IMR-90 (cell line): ENCODE data around the gene USP31. TPM values are rescaled to one million over a fixed set of nuclear protein-coding genes. Genes with fewer than 3 reads are reported as not detected.

Source experiments
- ATAC-seq: fragments of 200-7000 bp; cut with Tn5 transposase; 2 replicates; pipeline ENCODE4 v1.9.1; 2020; ENCODE audit warnings: low read depth, mild to moderate bottlenecking, moderate library complexity
- BruUV-seq: library from RNA; stranded (reverse); fragments of 400-500 nt; replicated peaks from 2 replicates; lab custom pipeline; 2021; lab: Mats Ljungman, UMichigan
- CTCF ChIA-PET: fragments of 300-600 bp; formaldehyde crosslinking; extraction: SDS; loops from one replicate; lab custom pipeline; 2021; ENCODE audit warnings: antibody characterized with exemption; lab: Yijun Ruan, JAX
- POLR2A ChIA-PET: fragments of 300-600 bp; sonication (Branson Sonifier 250); formaldehyde crosslinking; loops from one replicate; lab custom pipeline; 2022; ENCODE audit warnings: antibody characterized with exemption; ENCODE audit not compliant: unreplicated experiment; lab: Charles Lee
- DNase-seq: peaks from one replicate; pipeline ENCODE4 v3.0.0; 2013
- H2AFZ ChIP-seq: replicated peaks from 2 replicates; pipeline ENCODE3; 2013; ENCODE audit warnings: low read length, mild to moderate bottlenecking; ENCODE audit not compliant: poor library complexity
- H2AK5ac ChIP-seq: 2 replicates; pipeline ENCODE4 v1.6.1; 2013; ENCODE audit warnings: low read depth, low read length, inconsistent platforms
- H2AK9ac ChIP-seq: replicated peaks from 2 replicates; pipeline ENCODE3; 2013; ENCODE audit warnings: mild to moderate bottlenecking, low read depth, low read length, moderate library complexity; ENCODE audit not compliant: poor library complexity
- H2BK120ac ChIP-seq: 2 replicates; pipeline ENCODE4 v1.6.1; 2013; ENCODE audit warnings: low read depth, low read length, inconsistent platforms
- H2BK15ac ChIP-seq: 3 replicates; pipeline ENCODE4 v1.6.1; 2013; ENCODE audit warnings: low read depth, low read length, inconsistent platforms
- H2BK20ac ChIP-seq: 2 replicates; pipeline ENCODE4 v1.6.1; 2013; ENCODE audit warnings: low read depth, mild to moderate bottlenecking, inconsistent platforms, low read length, moderate library complexity
- H2BK5ac ChIP-seq: 2 replicates; pipeline ENCODE4 v1.6.1; 2013; ENCODE audit warnings: mild to moderate bottlenecking, low read depth, low read length, inconsistent platforms; ENCODE audit not compliant: poor library complexity, severe bottlenecking
- H3K14ac ChIP-seq: replicated peaks from 2 replicates; pipeline ENCODE4 v1.6.1; 2013; ENCODE audit warnings: low read depth, low read length, inconsistent platforms
- H3K18ac ChIP-seq: 2 replicates; pipeline ENCODE4 v1.6.1; 2013; ENCODE audit warnings: low read depth, low read length, control low read depth
- H3K23ac ChIP-seq: 2 replicates; pipeline ENCODE4 v1.6.1; 2013; ENCODE audit warnings: low read depth, low read length, inconsistent platforms
- H3K27ac ChIP-seq: 2 replicates; pipeline ENCODE4 v1.5.1; 2013; ENCODE audit warnings: mild to moderate bottlenecking, control low read depth, low read length; ENCODE audit not compliant: insufficient read depth
- H3K27me3 ChIP-seq: 2 replicates; pipeline ENCODE4 v1.6.1; 2013; ENCODE audit warnings: low read length; ENCODE audit not compliant: control insufficient read depth, insufficient read depth
- H3K36me3 ChIP-seq: 2 replicates; pipeline ENCODE4 v1.6.1; 2013; ENCODE audit warnings: low read length, mixed read lengths; ENCODE audit not compliant: control insufficient read depth, insufficient read depth
- H3K4ac ChIP-seq: 2 replicates; pipeline ENCODE4 v1.6.1; 2013; ENCODE audit warnings: low read depth, low read length, inconsistent platforms
- H3K4me1 ChIP-seq: 2 replicates; pipeline ENCODE4 v1.6.1; 2013; ENCODE audit warnings: low read length, mixed read lengths; ENCODE audit not compliant: control insufficient read depth, insufficient read depth
- H3K4me2 ChIP-seq: 2 replicates; pipeline ENCODE4 v1.6.1; 2013; ENCODE audit warnings: low read depth, mild to moderate bottlenecking, control low read depth, low read length, moderate library complexity
- H3K4me3 ChIP-seq: 2 replicates; pipeline ENCODE4 v1.5.1; 2013; ENCODE audit warnings: low read depth, mild to moderate bottlenecking, control low read depth, low read length, moderate library complexity; ENCODE audit not compliant: insufficient read depth
- H3K56ac ChIP-seq: 2 replicates; pipeline ENCODE4 v1.6.1; 2013; ENCODE audit warnings: low read length, inconsistent platforms; ENCODE audit not compliant: insufficient read depth; ENCODE audit errors: extremely low read depth
- H3K79me1 ChIP-seq, 2 experiments: 2 replicates each; pipeline ENCODE4 v1.6.1; 2013; ENCODE audit warnings: low read length in 2 of 2, inconsistent platforms in 1 of 2, low read depth in 1 of 2
- H3K9ac ChIP-seq: 2 replicates; pipeline ENCODE4 v1.6.1; 2013; ENCODE audit warnings: low read depth, low read length, control low read depth
- H3K9me1 ChIP-seq: 2 replicates; pipeline ENCODE4 v1.6.1; 2013; ENCODE audit warnings: low read length, inconsistent platforms; ENCODE audit not compliant: insufficient read depth
- H3K9me3 ChIP-seq: 2 replicates; pipeline ENCODE4 v1.6.1; 2013; ENCODE audit warnings: low read length; ENCODE audit not compliant: control insufficient read depth, insufficient read depth
- H4K20me1 ChIP-seq: 2 replicates; pipeline ENCODE4 v1.6.1; 2013; ENCODE audit warnings: low read length, inconsistent platforms; ENCODE audit not compliant: insufficient read depth
- H4K5ac ChIP-seq: 2 replicates; pipeline ENCODE4 v1.6.1; 2013; ENCODE audit warnings: mild to moderate bottlenecking, low read depth, low read length, control low read depth
- H4K8ac ChIP-seq, 2 experiments: 2 replicates each; pipeline ENCODE4 v1.6.1; 2013; ENCODE audit warnings: low read depth in 2 of 2, low read length in 2 of 2, control low read depth in 1 of 2, inconsistent platforms in 1 of 2
- H4K91ac ChIP-seq: 2 replicates; pipeline ENCODE4 v1.6.1; 2013; ENCODE audit warnings: low read depth, low read length, inconsistent platforms; ENCODE audit not compliant: insufficient read depth
- CTCF ChIP-seq: conservative IDR thresholded peaks from 2 replicates; pipeline ENCODE4 v1.5.1; 2012; ENCODE audit warnings: mild to moderate bottlenecking, low read depth, low read length, improper control_type of control experiment
- MAFK ChIP-seq: IDR thresholded peaks from 2 replicates; pipeline ENCODE4 v1.6.1; 2012; ENCODE audit warnings: low read depth, low read length, improper control_type of control experiment
- MXI1 ChIP-seq: IDR thresholded peaks from 2 replicates; pipeline ENCODE4 v1.6.1; 2012; ENCODE audit warnings: low read depth, mild to moderate bottlenecking, low read length, moderate library complexity, borderline replicate concordance
- RCOR1 ChIP-seq: IDR thresholded peaks from 2 replicates; pipeline ENCODE4 v1.6.1; 2012; ENCODE audit warnings: mild to moderate bottlenecking, low read length, improper control_type of control experiment; ENCODE audit not compliant: insufficient replicate concordance
- SMC3 ChIP-seq: fragments of 150-350 bp; IDR thresholded peaks from 2 replicates; pipeline ENCODE4 v1.6.1; 2016; ENCODE audit warnings: low read depth, mild to moderate bottlenecking, antibody characterized with exemption, low read length, moderate library complexity
- WGBS, 2 experiments: methylation state at CpG; one replicate each; pipeline versions ENCODE4 v1.1.5 to v1.1.7; 2013; ENCODE audit warnings: missing lambda C conversion rate in 2 of 2; ENCODE audit not compliant: insufficient read length in 1 of 2; ENCODE audit errors: extremely low coverage in 2 of 2; 5-methylcytosine and 5-hydroxymethylcytosine counted together
- dilution Hi-C: fragments of 300-500 bp; cut with HindIII; formaldehyde crosslinking; loops from one replicate; pipeline ENCODE4 v1.14.3; 2018; ENCODE audit warnings: low sequenced_read_pairs; ENCODE audit not compliant: unreplicated experiment
- in situ Hi-C: fragments of 300-500 bp; cut with MboI; formaldehyde crosslinking; loops from 3 replicates; pipeline ENCODE4 v1.14.3; 2019; ENCODE audit warnings: low sequenced_read_pairs, inconsistent platforms, mixed read lengths
- intact Hi-C: fragments of 100-400 bp; cut with micrococcal nuclease; formaldehyde crosslinking; loops from 2 replicates; pipeline ENCODE4 v1.10.0; 2022
- polyA plus RNA-seq, 3 experiments: library from polyadenylated mRNA; depleted of rRNA; stranded (reverse); fragments of >200 nt; gene quantifications; 2 replicates each; pipeline ENCODE4 v1.2.3, GENCODE V29; 2012; ENCODE audit warnings: low replicate concordance in 1 of 3
- total RNA-seq: library from RNA; depleted of rRNA; stranded (reverse); fragments of >200 nt; gene quantifications from 2 replicates; pipeline ENCODE4 v1.2.3, GENCODE V29; 2012

USP31 gene
- total and polyA plus RNA-seq, 2 of the 4 experiments (the other 2 are of a cell fraction): 2.9 to 3.4 TPM

DNA sequence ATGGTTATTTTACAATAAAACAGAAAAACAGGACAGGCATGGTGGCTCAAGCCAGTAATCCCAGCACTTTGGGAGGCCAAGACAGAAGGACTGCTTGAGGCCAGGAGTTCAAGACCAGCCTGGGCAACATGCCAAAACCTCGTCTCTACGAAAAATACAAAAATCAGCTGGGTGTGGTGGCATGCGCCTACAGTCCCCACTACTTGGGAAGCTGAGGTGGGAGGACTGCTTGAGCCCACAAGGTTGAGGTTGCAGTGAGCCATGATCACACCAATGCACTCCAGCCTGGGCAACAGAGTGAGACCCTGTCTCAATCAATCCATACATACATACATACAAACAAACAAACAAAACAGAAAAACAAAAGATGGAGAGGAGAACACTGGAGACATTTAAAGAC lies 45.6 kb downstream of the USP31 start:
- no peak overlapping the region for H3K23ac ChIP-seq
- H3K4me3 ChIP-seq: no peak overlapping the region
- H3K14ac ChIP-seq: no peak overlapping the region
- WGBS, 2 experiments: no CpG with 5 or more reads among the region's 3 CpGs
- DNase-seq: no peak
- no peak overlapping the region for H3K9ac ChIP-seq
- in situ Hi-C loops: no loop called here
- no peak overlapping the region for H2BK5ac ChIP-seq
- H2AFZ ChIP-seq: no peak overlapping the region
- no peaks in the 10 kb centered on the region for H3K9me3 ChIP-seq
- ATAC-seq: no peak
- H4K91ac ChIP-seq: no peak overlapping the region
- H4K20me1 ChIP-seq: no peaks in the 10 kb centered on the region
- no TSS peak for BruUV-seq
- no peak overlapping the region for H3K4me2 ChIP-seq
- no peaks in the 10 kb centered on the region; the same call in 1 of the 2 replicates for H3K9me1 ChIP-seq
- intact Hi-C loops: no loop called here
- no peak overlapping the region for H2BK15ac ChIP-seq
- POLR2A ChIA-PET: no interaction called here
- H3K27ac ChIP-seq: no peak overlapping the region
- H2BK120ac ChIP-seq: no peak overlapping the region
- peaks cover 2% of the 10 kb centered on the region for H3K36me3 ChIP-seq
- no peak overlapping the region for H2BK20ac ChIP-seq
- H3K18ac ChIP-seq: no peak overlapping the region
- H2AK9ac ChIP-seq: no peak overlapping the region
- peaks cover 0 to 9% of the 10 kb centered on the region in 2 experiments; a peak in 2 of 4 replicates for H3K79me1 ChIP-seq
- no peaks in the 10 kb centered on the region for H3K27me3 ChIP-seq
- no peak overlapping the region for H2AK5ac ChIP-seq
- CTCF ChIA-PET: interaction anchor here (0.7 kb wide), 1 partner anchor 43 kb away, joined by 3 read pairs; no protein-coding TSS in a partner anchor
- H4K8ac ChIP-seq: no peak overlapping the region
- no peaks in the 10 kb centered on the region for H3K4me1 ChIP-seq
- H3K4ac ChIP-seq: no peak overlapping the region
- no peak overlapping the region for H4K5ac ChIP-seq
- no peak overlapping the region for H3K56ac ChIP-seq
- dilution Hi-C loops: no loop called here
- TF ChIP-seq MAFK (no peak), RCOR1 (no peak), CTCF (no peak), MXI1 (no peak), SMC3 (no peak)
